RKO (cell line): Measurements from ENCODE around the gene OAF.

ENCODE experiments used
- DNase-seq: peaks from one replicate; pipeline ENCODE4 v3.0.0-alpha.2; 2016; ENCODE audit warnings: low spot score

Gene OAF

GRCh38 chr11:120183701-120184141 lies 27.1 kb upstream of the OAF start:
- no peak for DNase-seq

- DNase-seq: no peak
These were observed 26.4 kb upstream of the OAF start for GRCh38 chr11:120184371-120184945.

GRCh38 chr11:120184946-120185705 lies 25.7 kb upstream of the OAF start:
- DNase-seq: no peak

GRCh38 chr11:120185706-120186455 lies 25.0 kb upstream of the OAF start:
- DNase-seq: no peak

GRCh38 chr11:120186456-120186773 lies 24.4 kb upstream of the OAF start:
- no peak for DNase-seq

- DNase-seq: peak; percentile 35
These were observed 23.8 kb upstream of the OAF start for GRCh38 chr11:120186774-120187591.

- no peak for DNase-seq
These were observed 22.5 kb upstream of the OAF start for GRCh38 chr11:120188371-120188770.

GRCh38 chr11:120188811-120189455 lies 21.9 kb upstream of the OAF start:
- DNase-seq: no peak

- DNase-seq: no peak
These were observed 19.8 kb upstream of the OAF start for GRCh38 chr11:120191058-120191457.

GRCh38 chr11:120192831-120193625 lies 17.8 kb upstream of the OAF start:
- DNase-seq: no peak

- DNase-seq: no peak
These were observed 16.7 kb upstream of the OAF start for GRCh38 chr11:120194166-120194565.

- no peak for DNase-seq
These were observed 15.1 kb upstream of the OAF start for GRCh38 chr11:120195601-120196320.

GRCh38 chr11:120196826-120197225 lies 14.0 kb upstream of the OAF start:
- no peak for DNase-seq

GRCh38 chr11:120197251-120197891 lies 13.5 kb upstream of the OAF start:
- no peak for DNase-seq

- DNase-seq: no peak
These were observed 12.9 kb upstream of the OAF start for GRCh38 chr11:120197977-120198376.

- no peak for DNase-seq
These were observed 12.4 kb upstream of the OAF start for GRCh38 chr11:120198403-120198786.

GRCh38 chr11:120198787-120199469 lies 11.9 kb upstream of the OAF start:
- DNase-seq: no peak

GRCh38 chr11:120199613-120200012 lies 11.2 kb upstream of the OAF start:
- no peak for DNase-seq

- no peak for DNase-seq
These were observed 10.2 kb upstream of the OAF start for GRCh38 chr11:120200677-120201076.
